Superior temporal gyrus (tissue), 1 donor: ENCODE data around the gene NR5A2.
"Not testable (repeated sequence)": the region's sequence is repeated elsewhere in the genome, so short reads cannot be mapped to it uniquely, and the experiment has no call there.

Experiments used
- DNase-seq: peaks from one replicate; pipeline ENCODE4 v3.0.0-alpha.2; 2016; ENCODE audit errors: extremely low spot score

The NR5A2 gene

DNA sequence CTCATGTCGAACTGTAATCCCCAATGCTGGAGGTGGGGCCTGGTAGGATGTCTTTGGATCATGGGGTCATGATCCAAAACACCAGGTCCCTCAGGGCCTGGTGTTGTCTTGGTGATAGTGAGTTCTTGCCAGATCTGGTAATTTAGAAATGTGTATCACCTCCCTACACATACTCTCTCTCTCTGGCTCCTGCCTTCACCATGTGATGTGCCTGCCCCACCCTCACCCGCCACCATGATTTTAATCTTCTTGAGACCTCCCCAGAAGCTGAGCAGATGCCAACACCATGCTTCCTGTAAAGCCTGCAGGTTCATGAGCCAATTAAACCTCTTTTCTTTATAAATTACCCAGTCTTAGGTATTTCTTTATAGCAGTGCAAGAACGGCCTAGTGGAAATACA is 136.4 kb downstream of the NR5A2 start:
- DNase-seq = no peak

DNA sequence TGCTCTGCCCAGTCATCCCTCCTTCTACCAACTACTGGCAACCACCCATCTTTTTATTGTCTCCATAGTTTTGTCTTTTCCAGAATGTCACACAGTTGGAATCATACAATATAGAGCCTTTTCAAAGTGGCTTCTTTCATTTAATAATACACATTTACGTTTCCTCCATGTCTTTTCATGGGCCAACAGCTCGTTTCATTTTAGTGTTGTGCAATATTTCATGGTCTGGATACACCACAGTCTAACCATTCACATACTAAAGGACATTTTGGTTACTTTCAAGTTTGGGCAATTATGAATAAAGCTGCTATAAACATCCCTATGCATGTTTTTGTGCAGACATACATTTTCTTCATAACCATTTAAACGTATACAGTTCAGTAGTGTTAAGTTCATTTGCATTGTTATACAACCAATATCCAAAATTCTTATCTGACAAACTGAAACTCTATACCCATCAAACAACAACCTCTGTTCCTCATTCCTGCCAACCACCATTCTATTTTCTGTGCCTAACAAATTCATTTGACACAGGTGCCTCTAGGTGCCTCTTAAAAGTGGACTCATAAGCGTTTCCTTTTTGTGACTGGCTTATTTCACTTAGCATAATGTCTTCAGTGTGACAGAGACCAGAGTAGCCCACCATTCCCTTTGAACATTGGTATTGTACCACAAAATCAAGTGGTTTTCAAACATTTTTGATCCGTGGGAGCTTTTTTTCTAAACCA is 138.1 kb downstream of the NR5A2 start:
- no peak for DNase-seq

DNA sequence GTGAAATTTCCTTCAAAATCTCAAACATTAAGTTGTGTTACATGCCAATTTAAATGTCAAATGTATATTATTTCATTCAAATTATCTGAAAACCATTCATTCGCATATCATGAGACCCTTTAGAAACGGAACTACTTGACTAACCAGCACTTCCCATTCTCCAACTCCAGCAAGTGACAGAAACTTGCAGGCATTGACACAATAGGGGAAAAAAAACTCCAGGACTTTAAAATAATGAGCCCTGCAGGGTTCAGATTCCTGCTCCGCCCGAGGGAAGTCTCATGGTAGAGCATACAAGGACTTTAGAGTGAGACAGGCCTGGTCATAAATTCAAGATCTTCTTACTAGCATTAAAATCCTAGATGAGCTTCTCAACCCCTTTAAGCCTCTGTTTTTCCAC is 138.9 kb downstream of the NR5A2 start:
- DNase-seq = no peak

- DNase-seq = no peak
Observed at GRCh38 chr1:200168926-200169325, 141.4 kb downstream of the NR5A2 start.

GRCh38 chr1:200172311-200172710 is 144.8 kb downstream of the NR5A2 start:
- no peak for DNase-seq

- DNase-seq = no peak
Observed at GRCh38 chr1:200173097-200173618, 145.6 kb downstream of the NR5A2 start.

DNA sequence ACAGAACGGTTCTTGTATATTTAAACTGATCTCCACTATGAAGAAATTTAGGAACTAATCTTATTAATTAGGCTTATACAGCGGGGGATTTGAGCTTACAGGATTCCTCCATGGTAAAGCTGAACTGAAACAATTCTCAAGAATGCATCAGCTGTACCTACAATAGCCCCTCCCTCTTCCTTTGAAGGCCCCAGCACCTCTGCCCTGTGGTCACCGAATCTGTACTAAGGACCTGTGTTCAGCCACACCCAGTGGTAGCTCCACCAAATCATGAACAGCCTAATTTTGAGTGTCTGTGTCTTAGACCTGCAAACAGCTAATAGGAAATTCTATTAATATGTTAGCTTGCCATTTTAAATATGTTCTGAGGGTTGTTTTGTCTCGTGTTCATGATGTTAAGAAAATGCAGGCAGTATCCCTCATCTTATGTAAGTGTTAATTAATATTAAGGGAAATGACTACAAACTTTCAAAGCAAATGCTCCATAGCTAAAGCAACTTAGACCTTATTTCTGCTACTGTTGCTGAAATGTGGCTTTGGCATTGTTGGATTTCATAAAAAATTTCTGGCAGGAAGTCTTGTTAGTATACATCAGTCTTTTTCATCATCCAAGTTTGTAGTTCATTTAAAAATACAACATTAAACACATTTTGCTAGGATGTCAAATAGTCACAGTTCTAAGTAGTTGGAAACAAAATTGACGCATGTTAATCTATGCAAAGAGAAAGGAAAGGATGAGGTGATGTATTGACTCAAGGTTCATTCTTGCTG is 147.2 kb downstream of the NR5A2 start:
- no peak for DNase-seq

GRCh38 chr1:200176181-200176580 is 148.7 kb downstream of the NR5A2 start:
- no peak for DNase-seq

DNA sequence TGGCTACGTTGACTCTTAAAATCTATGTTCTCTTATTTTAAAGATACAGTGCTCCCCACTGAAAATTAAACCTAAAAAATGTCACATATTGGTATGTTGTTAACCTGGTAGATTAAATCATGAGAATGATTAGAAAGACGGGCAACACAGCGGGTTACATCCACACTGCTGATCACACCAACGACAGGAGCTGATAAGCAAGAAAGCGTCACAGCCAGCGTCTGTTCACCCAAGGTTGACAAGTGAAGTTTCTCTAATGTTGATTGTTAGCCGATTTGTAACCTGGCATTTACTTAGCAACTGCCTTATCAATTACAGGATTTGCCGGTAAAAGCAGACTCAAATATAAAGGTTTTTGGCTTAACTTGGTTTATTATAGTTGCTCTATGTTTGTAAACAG is 149.3 kb downstream of the NR5A2 start:
- no peak for DNase-seq

GRCh38 chr1:200178340-200178739 is 150.8 kb downstream of the NR5A2 start:
- DNase-seq = no peak

DNA sequence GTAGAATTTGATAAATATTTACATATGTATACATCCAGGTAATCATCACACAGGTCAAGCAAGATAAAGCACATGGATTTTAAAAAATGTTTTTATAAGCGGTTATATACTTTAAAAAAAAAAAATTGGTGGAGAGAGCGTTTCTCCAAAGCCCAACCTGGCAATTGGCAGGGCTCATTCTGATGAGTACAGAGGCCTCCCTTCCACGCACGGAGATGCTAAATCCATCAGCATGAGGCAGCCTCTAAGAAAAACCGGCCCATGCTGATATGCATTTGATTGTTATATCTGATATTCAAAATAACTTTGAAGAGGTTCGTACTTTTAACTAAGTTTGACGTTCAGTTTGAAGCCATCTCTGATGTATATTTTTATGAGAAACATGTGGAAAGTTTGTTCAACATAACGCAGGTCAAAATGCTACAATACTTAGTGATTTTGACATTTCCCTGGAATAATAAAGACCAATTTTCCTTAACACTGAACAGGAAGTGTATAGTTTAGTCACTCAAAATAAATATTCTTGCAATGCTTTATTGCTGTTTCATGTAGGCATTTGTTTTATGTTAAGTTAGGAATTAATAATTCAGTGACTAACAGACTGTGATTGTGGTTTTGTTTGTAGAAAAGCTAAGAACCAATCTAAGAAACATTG is 151.7 kb downstream of the NR5A2 start:
- no peak for DNase-seq

GRCh38 chr1:200179781-200180160 is 152.3 kb downstream of the NR5A2 start:
- DNase-seq = no peak

- no peak for DNase-seq
Observed at GRCh38 chr1:200180821-200181220, 153.3 kb downstream of the NR5A2 start.

GRCh38 chr1:200181861-200182260 is 154.4 kb downstream of the NR5A2 start:
- DNase-seq = no peak

DNA sequence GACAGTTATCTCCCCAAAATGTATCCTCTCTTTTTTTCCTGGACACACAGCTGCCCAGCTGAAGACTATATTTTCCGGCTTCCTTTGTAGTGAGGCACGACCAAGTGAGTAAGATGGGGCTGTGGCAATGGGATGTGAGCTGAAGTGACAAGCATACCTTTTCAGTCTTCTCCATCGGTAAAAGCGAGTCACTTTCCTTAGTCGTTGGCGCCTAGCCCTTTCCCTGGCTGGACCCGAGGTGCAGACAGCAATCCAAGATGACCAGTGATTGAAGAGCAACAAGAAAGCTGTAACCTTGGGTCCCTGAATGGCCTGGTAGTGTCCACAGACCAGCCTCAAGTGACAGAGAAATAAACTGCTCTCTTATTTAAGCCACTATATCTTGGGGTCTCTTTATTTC is 155.2 kb downstream of the NR5A2 start:
- DNase-seq = no peak

DNA sequence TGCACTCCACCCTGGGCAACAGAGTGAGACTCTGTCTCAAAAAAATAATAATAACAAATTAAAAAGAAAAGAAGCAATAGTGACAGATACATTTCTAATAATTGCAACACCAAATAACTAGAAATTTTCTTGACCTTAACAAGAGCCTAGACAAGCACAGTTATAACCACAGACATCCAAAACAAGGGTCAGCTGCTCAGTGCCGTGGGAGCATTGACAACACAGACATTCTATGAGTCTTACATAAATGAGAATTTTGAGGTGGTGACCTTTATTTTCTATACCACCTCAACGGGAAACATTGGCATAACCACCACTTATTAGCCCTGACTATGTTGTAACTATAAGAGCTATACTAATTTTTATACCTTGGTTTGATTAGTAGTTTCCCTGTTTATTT is 156.1 kb downstream of the NR5A2 start:
- no peak for DNase-seq

GRCh38 chr1:200184196-200184595 is 156.7 kb downstream of the NR5A2 start:
- DNase-seq = peak; percentile 20

DNA sequence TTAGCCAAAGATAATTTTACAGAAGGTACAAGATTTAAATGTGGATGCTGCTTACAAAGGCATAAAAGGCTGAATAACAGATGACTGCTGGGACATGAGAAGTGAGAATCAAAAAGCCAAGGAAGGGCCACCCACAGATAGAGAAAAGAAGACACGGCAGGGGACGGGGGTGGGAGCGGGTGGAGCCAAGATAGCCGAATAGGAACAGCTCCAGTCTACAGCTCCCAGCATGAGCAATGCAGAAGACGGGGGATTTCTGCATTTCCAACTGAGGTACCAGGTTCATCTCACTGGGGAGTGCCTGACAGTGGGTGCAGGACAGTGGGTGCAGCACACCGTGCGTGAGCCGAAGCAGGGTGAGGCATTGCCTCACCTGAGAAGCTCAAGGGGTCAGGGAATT is 157.7 kb downstream of the NR5A2 start:
- not testable (repeated sequence) for DNase-seq

GRCh38 chr1:200187332-200187731 is 159.8 kb downstream of the NR5A2 start:
- not testable (repeated sequence) for DNase-seq

DNA sequence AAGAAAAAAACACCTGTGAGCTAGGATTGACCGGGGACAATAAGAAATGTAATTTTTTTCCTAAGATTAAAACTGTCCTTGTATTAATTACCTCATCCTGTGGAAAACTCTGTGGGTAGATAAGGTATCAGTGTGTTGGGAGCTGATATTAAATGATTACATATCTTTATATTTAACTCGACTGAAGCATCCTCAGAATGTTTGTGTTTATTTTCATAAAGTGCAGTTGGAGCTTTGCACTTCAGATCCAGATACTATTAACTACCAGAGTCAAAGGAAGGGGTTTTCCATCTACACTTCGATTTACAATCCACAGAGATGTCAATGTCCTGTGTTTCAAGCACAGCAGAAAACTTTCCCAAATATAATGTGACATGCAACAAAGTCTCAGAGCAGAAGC is 164.5 kb downstream of the NR5A2 start:
- no peak for DNase-seq

GRCh38 chr1:200194477-200194876 is 167.0 kb downstream of the NR5A2 start:
- no peak for DNase-seq

GRCh38 chr1:200198236-200198635 is 170.7 kb downstream of the NR5A2 start:
- DNase-seq = no peak
